ENCODE results near the gene LPO. TPM values are rescaled to one million over a fixed set of nuclear protein-coding genes. Genes with fewer than 3 reads are reported as not detected.
A peak's percentile ranks its signal among the peaks of the same experiment; 100 is the strongest.

LPO gene
- total RNA-seq, 2 donors from 2014 or later = not detected

DNA sequence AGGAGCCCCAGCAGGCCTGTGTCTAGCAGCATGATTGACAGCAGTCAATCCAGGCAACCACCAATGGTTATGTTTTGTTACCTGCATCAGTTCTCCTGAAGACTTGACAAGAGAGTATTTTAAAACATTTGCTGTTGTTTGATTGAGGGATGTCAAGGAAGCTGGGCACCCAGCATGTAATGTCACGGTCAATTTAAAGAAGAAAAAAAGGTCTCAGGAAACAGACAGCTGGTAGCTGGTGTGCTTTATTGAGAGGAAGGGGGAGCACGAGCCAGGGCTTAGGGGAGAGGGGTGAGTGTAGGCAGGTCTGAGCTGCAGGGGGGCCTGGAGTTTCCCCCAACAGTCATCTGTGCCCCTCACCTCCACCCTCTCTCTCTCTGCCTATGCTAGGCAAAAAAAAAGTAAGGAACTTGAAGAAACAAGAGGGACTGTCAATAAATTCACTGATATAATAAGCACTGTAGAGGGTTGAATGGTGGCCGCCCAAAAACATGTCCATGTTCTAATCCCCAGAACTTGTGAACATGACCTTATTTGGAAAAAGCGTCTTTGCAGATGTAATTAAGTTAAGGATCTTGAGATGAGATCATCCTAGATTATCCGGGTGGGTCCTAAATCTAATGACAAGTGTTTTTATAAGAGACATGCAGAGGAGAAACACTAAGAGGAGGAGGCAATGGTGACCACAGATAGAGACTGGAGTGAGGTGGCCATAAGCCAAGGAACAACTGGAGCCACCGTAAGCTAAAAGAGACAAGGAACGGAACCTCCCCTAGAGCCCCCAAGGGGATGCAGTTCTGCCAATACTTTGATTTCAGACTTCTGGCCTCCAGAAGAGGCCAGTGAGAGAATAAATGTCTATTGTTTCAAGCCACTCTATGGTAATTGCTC lies 75.7 kb downstream of the LPO start:
- intact Hi-C loops (cut with DNase I) = no loop called here
- Histone ChIP-seq H3K4me3 (no peak overlapping the region), H3K4me1 (no peaks in the 10 kb centered on the region), H3K9me3 (no peaks in the 10 kb centered on the region), H3K27me3 (no peaks in the 10 kb centered on the region), H3K27ac (no peak overlapping the region), H3K36me3 (replicated peaks in 1 of 2; ENCODE audit: insufficient read depth in 1 of 2, low read depth in 2 of 2) (no peaks in the 10 kb centered on the region)
- no peak for DNase-seq
- TF ChIP-seq, protein P1, sequence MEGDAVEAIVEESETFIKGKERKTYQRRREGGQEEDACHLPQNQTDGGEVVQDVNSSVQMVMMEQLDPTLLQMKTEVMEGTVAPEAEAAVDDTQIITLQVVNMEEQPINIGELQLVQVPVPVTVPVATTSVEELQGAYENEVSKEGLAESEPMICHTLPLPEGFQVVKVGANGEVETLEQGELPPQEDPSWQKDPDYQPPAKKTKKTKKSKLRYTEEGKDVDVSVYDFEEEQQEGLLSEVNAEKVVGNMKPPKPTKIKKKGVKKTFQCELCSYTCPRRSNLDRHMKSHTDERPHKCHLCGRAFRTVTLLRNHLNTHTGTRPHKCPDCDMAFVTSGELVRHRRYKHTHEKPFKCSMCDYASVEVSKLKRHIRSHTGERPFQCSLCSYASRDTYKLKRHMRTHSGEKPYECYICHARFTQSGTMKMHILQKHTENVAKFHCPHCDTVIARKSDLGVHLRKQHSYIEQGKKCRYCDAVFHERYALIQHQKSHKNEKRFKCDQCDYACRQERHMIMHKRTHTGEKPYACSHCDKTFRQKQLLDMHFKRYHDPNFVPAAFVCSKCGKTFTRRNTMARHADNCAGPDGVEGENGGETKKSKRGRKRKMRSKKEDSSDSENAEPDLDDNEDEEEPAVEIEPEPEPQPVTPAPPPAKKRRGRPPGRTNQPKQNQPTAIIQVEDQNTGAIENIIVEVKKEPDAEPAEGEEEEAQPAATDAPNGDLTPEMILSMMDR (IDR thresholded peaks at IDR 0.05) = no peak
- TF ChIP-seq POLR2A (IDR thresholded peaks at IDR 0.05) = no peak
- 79 to 80% methylated on average over 7 of the region's 7 CpGs for WGBS, 2 donors
- no peak for ATAC-seq

DNA sequence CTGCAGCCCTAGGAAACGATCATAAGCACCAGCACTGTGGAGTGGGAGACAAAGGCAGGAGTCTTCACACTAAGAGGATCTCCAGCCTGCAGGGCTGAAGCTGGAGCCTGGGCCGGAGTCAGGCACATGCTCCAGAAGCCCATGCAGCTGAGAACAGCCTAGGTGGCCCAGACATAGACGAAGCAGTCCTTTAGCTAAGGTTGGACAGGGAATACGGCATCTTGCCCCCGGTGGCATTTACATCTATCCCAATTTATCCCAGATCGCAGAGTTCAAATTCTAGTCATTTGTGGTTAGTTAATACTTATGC lies 76.3 kb downstream of the LPO start:
- no peak overlapping the region for H3K27ac ChIP-seq
- intact Hi-C loops (cut with DNase I) = loop anchor here (5.0 kb wide), 1 partner anchor 133 kb away; no protein-coding TSS in a partner anchor
- no peak for TF ChIP-seq POLR2A (IDR thresholded peaks at IDR 0.05)
- TF ChIP-seq, protein P1 (IDR thresholded peaks at IDR 0.05) = no peak
- H3K4me3 ChIP-seq = no peak overlapping the region
- ATAC-seq (no peak), DNase-seq (no peak)
- 90 to 92% methylated on average over 6 of the region's 6 CpGs for WGBS, 2 donors
- H3K4me1 ChIP-seq = no peaks in the 10 kb centered on the region
- H3K9me3 ChIP-seq = no peaks in the 10 kb centered on the region
- no peaks in the 10 kb centered on the region for H3K27me3 ChIP-seq
- H3K36me3 ChIP-seq (replicated peaks in 1 of 2; ENCODE audit: insufficient read depth in 1 of 2, low read depth in 2 of 2) = no peaks in the 10 kb centered on the region

GRCh38 chr17:58315281-58315711 lies 76.9 kb downstream of the LPO start:
- ATAC-seq = no peak
- Histone ChIP-seq H3K9me3 (no peaks in the 10 kb centered on the region), H3K4me1 (no peaks in the 10 kb centered on the region), H3K4me3 (no peak overlapping the region), H3K36me3 (replicated peaks in 1 of 2; ENCODE audit: insufficient read depth in 1 of 2, low read depth in 2 of 2) (no peaks in the 10 kb centered on the region), H3K27me3 (no peaks in the 10 kb centered on the region), H3K27ac (no peak overlapping the region)
- 91 to 93% methylated on average over 6 of the region's 6 CpGs for WGBS, 2 donors
- peak in 1 of 4 donors; percentile 4 for DNase-seq
- TF ChIP-seq, protein P1 (IDR thresholded peaks at IDR 0.05) = no peak
- no peak for TF ChIP-seq POLR2A (IDR thresholded peaks at IDR 0.05)
- intact Hi-C loops (cut with DNase I) = loop anchor here (5.0 kb wide), 1 partner anchor 132 kb away; no protein-coding TSS in a partner anchor

DNA sequence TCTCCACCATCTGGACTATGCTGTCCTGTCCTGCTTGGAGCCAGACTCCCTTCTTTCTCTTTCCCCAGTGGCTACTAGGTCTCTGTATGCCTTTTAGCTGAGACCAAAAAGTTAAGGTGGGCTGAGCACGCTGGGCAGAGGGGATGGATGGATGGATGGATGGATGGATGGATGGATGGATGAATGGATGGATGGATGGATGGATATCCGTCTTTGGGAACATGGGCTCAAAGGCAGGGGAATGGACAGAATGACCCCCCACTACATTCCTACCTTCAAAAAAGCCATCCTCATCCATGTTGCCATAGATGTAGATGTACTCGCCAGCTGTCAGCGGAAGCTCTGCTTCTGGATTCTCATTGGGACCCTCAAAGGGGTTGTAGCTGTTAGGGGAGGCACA lies 77.4 kb downstream of the LPO start:
- Histone ChIP-seq H3K4me1 (no peaks in the 10 kb centered on the region), H3K4me3 (no peak overlapping the region), H3K36me3 (replicated peaks in 1 of 2; ENCODE audit: insufficient read depth in 1 of 2, low read depth in 2 of 2) (no peaks in the 10 kb centered on the region), H3K9me3 (no peaks in the 10 kb centered on the region), H3K27me3 (no peaks in the 10 kb centered on the region), H3K27ac (no peak overlapping the region)
- 83 to 88% methylated on average over 4 of the region's 4 CpGs for WGBS, 2 donors
- TF ChIP-seq, protein P1 (IDR thresholded peaks at IDR 0.05) = no peak
- TF ChIP-seq POLR2A (IDR thresholded peaks at IDR 0.05) = no peak
- intact Hi-C loops (cut with DNase I) = loop anchor here (5.0 kb wide), 1 partner anchor 132 kb away; no protein-coding TSS in a partner anchor
- ATAC-seq (no peak), DNase-seq (no peak)

All from body of pancreas (tissue), 4 donors.